HEK293T (cell line): ENCODE results near the gene SEPTIN5.

Experiments used
- CTCF ChIA-PET: fragments of 350-600 bp; formaldehyde crosslinking; extraction: SDS; loops from one replicate; lab custom pipeline; 2021; ENCODE audit warnings: antibody characterized with exemption, inconsistent platforms; lab: Yijun Ruan, JAX
- POLR2A ChIA-PET: fragments of 350-600 bp; formaldehyde crosslinking; extraction: SDS; loops from one replicate; lab custom pipeline; 2020; ENCODE audit warnings: antibody characterized with exemption, inconsistent platforms; lab: Yijun Ruan, JAX
- DNase-seq: peaks from one replicate; pipeline ENCODE4 v3.0.0; 2012; ENCODE audit warnings: mixed read lengths; ENCODE audit errors: extremely low spot score
- ARNT ChIP-seq: fragments of 450-650 bp; IDR thresholded peaks from 2 replicates; pipeline ENCODE4 v1.6.1; 2017; ENCODE audit warnings: mild to moderate bottlenecking
- BHLHE40 ChIP-seq: fragments of 450-650 bp; IDR thresholded peaks from 2 replicates; pipeline ENCODE4 v1.6.1; 2016; ENCODE audit warnings: mild to moderate bottlenecking, moderate library complexity, borderline replicate concordance
- CTBP1 ChIP-seq: fragments of 450-650 bp; IDR thresholded peaks from 2 replicates; pipeline ENCODE4 v1.6.1; 2016; ENCODE audit warnings: borderline replicate concordance
- ELF4 ChIP-seq: fragments of 450-650 bp; IDR thresholded peaks from 2 replicates; pipeline ENCODE4 v1.6.1; 2017; ENCODE audit warnings: antibody characterized with exemption
- FOXA1 ChIP-seq: fragments of 450-650 bp; IDR thresholded peaks from 2 replicates; pipeline ENCODE4 v1.6.1; 2016; ENCODE audit warnings: mild to moderate bottlenecking
- FOXK2 ChIP-seq: fragments of 450-650 bp; IDR thresholded peaks from 2 replicates; pipeline ENCODE4 v1.6.1; 2016; ENCODE audit warnings: mild to moderate bottlenecking
- FOXM1 ChIP-seq: fragments of 450-650 bp; IDR thresholded peaks from 2 replicates; pipeline ENCODE4 v1.6.1; 2017; ENCODE audit warnings: mild to moderate bottlenecking, borderline replicate concordance
- HDGF ChIP-seq: fragments of 450-650 bp; IDR thresholded peaks from 2 replicates; pipeline ENCODE4 v1.6.1; 2017; ENCODE audit warnings: antibody characterized with exemption, borderline replicate concordance
- L3MBTL2 ChIP-seq: fragments of 450-650 bp; conservative IDR thresholded peaks from 2 replicates; pipeline ENCODE4 v1.6.1; 2016; ENCODE audit warnings: mild to moderate bottlenecking
- LEF1 ChIP-seq: fragments of 450-650 bp; IDR thresholded peaks from 2 replicates; pipeline ENCODE4 v1.6.1; 2017; ENCODE audit warnings: mild to moderate bottlenecking, borderline replicate concordance
- NFRKB ChIP-seq: fragments of 450-650 bp; IDR thresholded peaks from 2 replicates; pipeline ENCODE4 v1.6.1; 2016; ENCODE audit warnings: mild to moderate bottlenecking, moderate library complexity
- SP1 ChIP-seq: fragments of 450-650 bp; IDR thresholded peaks from 2 replicates; pipeline ENCODE4 v1.6.1; 2017
- SUZ12 ChIP-seq: fragments of 450-650 bp; IDR thresholded peaks from 2 replicates; pipeline ENCODE4 v1.6.1; 2016; ENCODE audit warnings: mild to moderate bottlenecking
- TARDBP ChIP-seq: fragments of 450-650 bp; IDR thresholded peaks from 2 replicates; pipeline ENCODE4 v1.6.1; 2016
- ZNF384 ChIP-seq: fragments of 450-650 bp; IDR thresholded peaks from 2 replicates; pipeline ENCODE4 v1.6.1; 2016
- TF ChIP-seq, protein P1 (sequence below): fragments of 450-650 bp; IDR thresholded peaks from 2 replicates; pipeline ENCODE4 v1.6.1; 2016

Gene SEPTIN5

DNA sequence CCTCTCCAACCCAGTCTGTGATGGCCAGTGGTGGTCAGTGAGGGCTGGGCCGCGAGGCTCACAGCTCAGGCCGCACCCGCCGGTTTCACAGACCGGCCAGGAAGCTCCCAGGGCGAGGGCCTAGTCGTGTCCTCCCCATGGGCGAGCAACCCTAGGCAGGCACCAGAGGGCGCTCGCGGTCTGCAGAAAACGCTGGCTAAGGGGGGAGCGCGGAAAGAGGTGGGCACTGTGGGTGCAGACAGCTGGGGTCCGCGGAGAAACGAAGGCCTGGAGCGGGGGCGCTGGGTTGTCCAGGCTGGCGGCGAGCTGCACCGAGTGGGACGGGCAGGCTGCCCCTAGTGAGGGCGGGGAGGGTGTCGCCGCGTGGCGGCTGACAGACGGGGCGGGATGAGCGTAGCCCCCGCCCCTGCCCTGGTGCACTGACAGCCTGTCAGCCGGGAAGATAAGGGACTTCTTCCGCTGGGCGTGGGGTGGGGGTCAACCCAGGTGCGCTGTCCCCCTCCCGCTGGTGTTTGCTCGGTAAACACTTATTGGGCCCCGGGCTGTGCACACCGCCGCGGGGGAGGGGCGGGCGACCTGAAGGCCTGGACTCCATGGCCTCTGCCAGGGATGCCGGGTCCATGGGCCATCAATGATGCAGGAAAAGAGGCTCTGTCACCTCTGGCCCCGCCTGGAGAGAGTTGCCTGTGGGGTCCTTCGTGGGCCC, 16.5 kb downstream of the SEPTIN5 start:
- ChIA-PET POLR2A (interaction anchor here (0.6 to 1.7 kb wide), 4 partner anchors 125 to 211 kb away, joined by 3 to 5 read pairs (median 3); partner anchors contain the start of genes COMT and TXNRD2), CTCF (interaction anchor here (0.6 to 2.6 kb wide), 43 partner anchors 9 to 282 kb away, joined by 3 to 37 read pairs (median 4); no protein-coding TSS in a partner anchor)
- DNase-seq = peak; percentile 89
- TF ChIP-seq FOXM1 (peak; percentile 69; the same call in 1 of the 2 replicates), ZNF384 (no peak), SP1 (no peak), TARDBP (0 out of 2 replicates have a peak, but pooled peaks have one; percentile 50), SUZ12 (no peak), ARNT (no peak), CTBP1 (0 out of 2 replicates have a peak, but pooled peaks have one; percentile 15), FOXA1 (no peak), NFRKB (no peak), LEF1 (no peak), ELF4 (no peak), L3MBTL2 (no peak; the same call in 1 of the 2 replicates), FOXK2 (no peak)
- TF ChIP-seq, protein P1, sequence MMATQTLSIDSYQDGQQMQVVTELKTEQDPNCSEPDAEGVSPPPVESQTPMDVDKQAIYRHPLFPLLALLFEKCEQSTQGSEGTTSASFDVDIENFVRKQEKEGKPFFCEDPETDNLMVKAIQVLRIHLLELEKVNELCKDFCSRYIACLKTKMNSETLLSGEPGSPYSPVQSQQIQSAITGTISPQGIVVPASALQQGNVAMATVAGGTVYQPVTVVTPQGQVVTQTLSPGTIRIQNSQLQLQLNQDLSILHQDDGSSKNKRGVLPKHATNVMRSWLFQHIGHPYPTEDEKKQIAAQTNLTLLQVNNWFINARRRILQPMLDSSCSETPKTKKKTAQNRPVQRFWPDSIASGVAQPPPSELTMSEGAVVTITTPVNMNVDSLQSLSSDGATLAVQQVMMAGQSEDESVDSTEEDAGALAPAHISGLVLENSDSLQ = peak; percentile 89

DNA sequence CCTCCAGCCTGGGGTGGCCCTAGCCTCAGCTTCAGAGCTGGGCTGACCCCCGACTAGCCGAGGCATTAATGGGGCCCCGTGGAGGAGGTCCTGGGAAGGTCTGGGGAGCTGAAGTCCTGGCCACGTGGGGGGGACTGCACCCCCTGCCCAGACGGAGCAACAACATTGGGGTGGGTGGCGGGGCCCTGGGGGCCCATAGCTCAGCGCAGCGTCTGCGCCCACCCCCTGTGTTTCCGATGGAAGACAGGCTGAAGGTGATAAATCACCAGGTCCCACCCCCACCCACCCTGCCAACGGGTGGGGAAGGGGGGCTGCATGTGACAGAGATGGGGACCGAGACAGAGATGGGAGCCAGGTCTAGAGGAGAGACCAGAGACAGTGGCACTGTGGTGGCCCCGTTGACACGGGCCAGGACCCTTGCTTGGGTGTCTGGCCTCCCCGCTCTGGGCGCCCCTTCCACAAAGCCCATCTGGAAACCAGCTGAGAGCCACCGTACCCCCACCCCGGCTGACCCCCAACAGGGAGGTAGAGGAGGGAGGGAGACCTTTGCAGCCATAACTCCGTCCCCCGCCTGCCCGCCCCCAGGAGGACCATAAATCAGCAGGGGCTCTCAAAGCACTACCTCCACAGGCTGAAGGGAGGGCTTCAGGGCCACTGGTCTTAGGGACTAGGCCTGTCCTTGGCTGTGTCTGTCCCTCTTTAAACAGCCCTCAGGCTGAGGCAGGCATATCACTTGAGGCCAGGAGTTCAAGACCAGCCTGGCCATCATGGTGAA, 17.2 kb downstream of the SEPTIN5 start:
- POLR2A ChIA-PET = interaction anchor here (0.9 to 1.7 kb wide), 3 partner anchors 124 to 211 kb away, joined by 3 to 5 read pairs (median 3); partner anchors contain the start of genes COMT and TXNRD2
- TF ChIP-seq, protein P1 = peak; percentile 42
- no peak for TF ChIP-seq FOXM1

DNA sequence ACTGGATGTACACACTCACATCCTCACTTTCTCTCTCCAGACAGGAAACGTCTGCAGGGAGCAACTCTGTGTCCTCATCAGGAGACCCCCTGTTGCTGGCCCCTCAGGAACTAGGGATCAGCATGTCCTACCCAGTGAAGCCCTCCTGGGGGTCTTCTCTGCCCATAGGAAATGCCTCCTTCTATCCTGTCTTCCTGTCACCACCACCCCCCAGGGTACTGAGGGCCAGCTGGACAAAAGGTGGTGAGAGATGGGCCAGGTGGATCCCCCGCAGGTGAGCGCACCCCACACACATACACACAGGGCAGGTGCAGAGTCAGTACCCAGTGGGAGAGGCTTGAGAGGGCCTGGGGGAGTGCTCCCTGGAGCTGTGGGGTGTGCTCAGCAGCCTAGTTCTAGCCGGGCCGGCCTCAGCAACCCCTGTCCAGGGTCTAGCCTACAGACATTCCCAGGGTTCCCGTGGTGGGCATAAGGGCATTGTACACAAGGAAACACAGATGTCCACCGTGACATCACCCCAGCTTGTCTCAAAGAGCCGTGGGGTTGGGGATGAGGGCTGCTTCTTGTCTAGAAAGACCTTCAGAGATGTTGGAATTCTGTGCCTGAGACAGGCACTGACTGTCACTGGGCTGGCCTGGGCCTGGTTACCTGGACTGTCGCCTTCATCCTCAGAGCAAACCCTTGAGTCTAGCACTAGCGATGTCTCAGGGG, 18.3 kb downstream of the SEPTIN5 start:
- ChIA-PET POLR2A (no interaction called here), CTCF (no interaction called here)
- DNase-seq = no peak
- no peak for TF ChIP-seq HDGF
- no peak for TF ChIP-seq CTBP1
- TF ChIP-seq ARNT = no peak
- TF ChIP-seq, protein P1 = no peak
- TF ChIP-seq SUZ12 = no peak
- TF ChIP-seq LEF1 = no peak
- TF ChIP-seq L3MBTL2 = no peak
- no peak for TF ChIP-seq FOXA1
- no peak for TF ChIP-seq FOXM1
- TF ChIP-seq ELF4 = no peak
- TF ChIP-seq NFRKB = no peak
- no peak for TF ChIP-seq ZNF384
- no peak for TF ChIP-seq SP1

More for the DNA sequence above, 17.2 kb downstream of the SEPTIN5 start:
- no peak for DNase-seq
- CTCF ChIA-PET = interaction anchor here (1.1 to 2.6 kb wide), 14 partner anchors 9 to 238 kb away, joined by 3 to 37 read pairs (median 4); no protein-coding TSS in a partner anchor

DNA sequence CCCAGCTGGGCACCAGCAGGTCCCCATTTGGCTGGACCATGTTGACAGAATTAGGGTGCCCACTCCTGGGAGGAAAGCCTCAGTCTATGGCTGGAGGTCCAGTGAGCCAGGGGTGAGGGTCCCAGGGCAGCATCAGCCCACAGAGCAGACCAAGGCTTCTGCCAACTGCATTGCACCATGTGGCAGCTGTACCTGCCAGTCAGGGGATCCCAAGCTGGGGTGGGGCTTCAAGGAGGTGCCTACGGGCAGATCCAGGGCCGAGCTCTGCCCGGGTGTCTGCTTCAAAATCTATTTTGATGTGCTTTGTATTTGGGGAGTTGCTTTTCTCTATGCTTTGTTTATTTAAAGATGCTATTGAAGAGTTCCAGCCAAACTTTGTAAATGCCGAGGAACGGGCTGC, 19.5 kb downstream of the SEPTIN5 start:
- TF ChIP-seq ARNT = no peak
- TF ChIP-seq ELF4 = no peak
- POLR2A ChIA-PET = no interaction called here
- CTCF ChIA-PET = no interaction called here
- no peak for DNase-seq

DNA sequence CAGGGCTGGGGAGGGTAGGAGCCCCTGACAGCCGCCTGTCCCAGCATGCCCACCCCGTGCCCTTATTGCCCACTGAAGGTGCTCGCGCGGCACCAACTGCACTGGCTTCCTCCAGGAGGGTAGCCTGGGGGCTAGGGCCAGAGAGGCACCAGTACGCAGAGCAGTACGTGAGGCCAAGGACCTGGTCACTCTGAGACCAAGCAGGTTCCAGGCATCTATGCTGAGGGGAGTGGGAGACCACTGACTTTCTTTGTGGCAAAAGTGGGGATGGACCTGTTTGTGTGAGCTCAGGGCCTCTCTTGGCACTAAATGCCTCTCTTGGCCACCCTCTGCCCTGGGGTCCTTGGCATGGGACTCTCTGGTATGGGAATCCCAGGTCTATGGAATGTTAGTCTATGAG, 19.9 kb downstream of the SEPTIN5 start:
- ChIA-PET POLR2A (no interaction called here), CTCF (no interaction called here)
- no peak for DNase-seq
- TF ChIP-seq SP1 = no peak
- TF ChIP-seq HDGF = no peak
- TF ChIP-seq FOXK2 = no peak
- TF ChIP-seq BHLHE40 = no peak
- TF ChIP-seq CTBP1 = no peak
- TF ChIP-seq SUZ12 = no peak
- no peak for TF ChIP-seq TARDBP
- no peak for TF ChIP-seq FOXA1
- TF ChIP-seq, protein P1 = no peak
- TF ChIP-seq LEF1 = no peak
- no peak for TF ChIP-seq L3MBTL2
- no peak for TF ChIP-seq FOXM1
- TF ChIP-seq ELF4 = no peak
- no peak for TF ChIP-seq ARNT
- TF ChIP-seq NFRKB = no peak
- TF ChIP-seq ZNF384 = no peak
